ENCODE data around the gene ABCC4.
"Not testable (repeated sequence)": the region's sequence is repeated elsewhere in the genome, so short reads cannot be mapped to it uniquely, and the experiment has no call there.

Gene ABCC4

DNA sequence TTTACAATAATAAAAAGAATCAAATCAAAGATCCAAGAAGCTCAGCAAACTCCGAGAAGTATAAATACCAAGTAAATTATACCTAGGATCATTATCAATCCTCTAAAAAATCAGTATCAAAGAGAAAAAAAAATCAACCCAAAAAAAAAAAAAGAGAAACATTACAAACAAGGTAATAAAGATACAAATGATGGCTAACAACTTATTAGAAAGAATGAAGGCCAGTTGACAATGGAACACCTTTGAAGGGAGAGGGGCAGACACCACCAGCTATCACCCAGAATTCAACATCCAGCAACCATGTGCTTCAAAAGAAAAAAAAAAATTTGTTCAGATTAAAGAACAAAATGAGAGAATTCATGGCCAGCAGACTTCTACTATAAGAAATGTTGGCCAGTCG lies 77.2 kb downstream of the ABCC4 start:
- no peak for DNase-seq

DNA sequence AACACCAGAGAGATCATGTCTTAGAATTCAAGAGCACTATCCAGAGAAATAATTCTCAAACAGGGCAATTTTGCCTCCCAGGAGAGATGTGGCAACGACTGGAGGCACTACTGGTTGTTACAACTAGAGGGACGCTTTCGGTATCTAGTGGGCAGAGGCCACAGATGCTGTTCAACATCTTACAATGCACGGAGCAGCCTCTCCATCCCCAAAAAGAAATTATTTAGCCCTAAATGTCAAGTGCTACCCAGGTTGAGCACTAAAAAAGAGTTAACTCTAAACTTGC lies 78.6 kb downstream of the ABCC4 start:
- DNase-seq: no peak

DNA sequence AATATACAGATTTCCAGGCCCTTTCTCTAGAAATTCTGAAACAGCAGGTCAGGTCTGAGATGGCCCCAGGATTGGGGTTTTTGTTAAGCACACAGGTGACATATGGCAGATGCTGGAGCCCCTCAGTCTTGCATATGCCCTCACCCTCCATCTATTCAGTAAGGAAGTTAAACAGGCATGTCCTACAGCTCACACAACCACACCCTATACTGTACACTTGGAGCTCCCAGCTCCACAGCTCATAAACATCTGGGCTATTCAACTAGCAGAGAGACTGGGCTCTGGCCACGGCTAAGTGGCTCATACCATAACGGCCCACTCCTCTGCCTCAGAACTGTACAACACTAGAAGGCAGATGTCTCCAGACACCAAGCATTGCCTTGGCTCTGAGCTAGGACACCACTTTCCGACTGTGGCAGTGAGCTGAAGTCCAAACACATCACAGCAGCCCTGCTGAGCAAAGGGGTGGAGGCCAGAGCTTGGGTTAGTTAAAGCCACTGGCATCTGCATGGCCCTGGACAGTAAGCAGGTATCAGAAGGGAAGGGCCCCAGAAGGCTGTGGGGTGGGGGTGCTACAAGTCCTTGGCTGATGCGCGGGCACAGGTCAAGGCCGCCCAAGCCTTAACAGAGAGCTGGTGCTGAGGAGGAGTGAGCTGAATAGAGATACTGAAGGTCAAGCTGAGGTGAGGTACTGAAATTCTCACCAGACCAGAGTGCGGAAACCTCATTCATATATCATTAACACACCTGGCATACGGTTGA lies 79.1 kb downstream of the ABCC4 start:
- DNase-seq: no peak

DNA sequence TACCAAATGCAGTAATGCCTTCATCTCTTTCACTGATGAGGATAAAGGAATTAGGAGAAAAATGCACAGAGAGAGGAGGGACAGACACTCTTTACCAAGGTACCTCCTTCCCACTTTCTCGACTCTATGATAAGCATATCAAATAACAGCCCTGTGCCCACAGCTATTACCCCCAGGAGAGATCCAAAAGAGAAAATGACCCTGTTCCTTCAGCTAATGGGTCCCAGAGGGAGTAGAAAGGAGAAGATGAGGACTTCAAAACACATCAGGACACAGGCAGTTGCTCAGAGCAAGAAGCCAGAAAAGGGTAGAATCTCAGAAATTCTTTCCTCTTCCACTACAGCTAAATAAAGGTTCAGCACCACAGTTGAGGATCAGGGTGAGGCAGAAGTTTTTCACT lies 80.6 kb downstream of the ABCC4 start:
- no peak for DNase-seq

DNA sequence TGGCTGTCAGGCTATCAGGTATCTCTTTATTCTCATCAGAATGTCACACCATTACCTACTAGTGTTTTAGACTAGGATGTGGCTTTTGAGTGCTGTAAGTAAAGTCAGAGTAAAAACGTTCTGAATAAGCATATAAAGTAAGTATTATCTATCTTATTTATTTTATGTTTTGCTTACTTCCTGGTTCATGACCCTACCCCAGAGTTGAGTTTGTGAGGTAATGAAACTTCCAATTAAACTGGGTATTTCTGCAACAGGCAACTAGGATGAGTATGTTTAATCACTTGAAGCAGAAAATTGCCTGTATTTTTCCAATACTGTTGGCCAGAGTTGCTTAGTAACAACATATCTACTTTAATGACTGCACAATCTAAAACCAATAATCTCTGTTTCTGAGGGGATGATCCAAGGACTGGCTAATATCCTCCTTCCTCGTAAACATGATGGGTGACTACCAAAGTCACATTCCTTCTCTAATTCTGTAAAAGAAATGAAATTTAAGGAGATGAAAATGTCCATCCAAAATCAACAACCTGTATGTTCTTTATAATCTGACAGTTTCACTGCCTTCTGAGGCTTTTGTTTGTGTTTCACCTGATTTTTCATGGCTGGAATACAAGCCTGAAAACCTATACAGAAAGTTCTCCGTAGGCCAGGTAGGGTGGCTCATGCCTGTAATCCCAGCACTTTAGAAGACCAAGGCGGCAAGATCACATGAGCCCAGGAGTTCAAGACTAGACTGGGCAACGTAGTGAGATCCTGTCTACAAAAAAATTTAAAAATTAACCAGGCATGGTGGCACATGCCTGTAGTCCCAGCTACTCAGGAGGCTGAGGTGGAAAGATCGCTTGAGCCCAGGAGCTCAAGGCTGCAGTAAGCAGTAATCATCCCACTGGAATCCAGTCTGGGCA lies 83.1 kb downstream of the ABCC4 start:
- DNase-seq: no peak

DNA sequence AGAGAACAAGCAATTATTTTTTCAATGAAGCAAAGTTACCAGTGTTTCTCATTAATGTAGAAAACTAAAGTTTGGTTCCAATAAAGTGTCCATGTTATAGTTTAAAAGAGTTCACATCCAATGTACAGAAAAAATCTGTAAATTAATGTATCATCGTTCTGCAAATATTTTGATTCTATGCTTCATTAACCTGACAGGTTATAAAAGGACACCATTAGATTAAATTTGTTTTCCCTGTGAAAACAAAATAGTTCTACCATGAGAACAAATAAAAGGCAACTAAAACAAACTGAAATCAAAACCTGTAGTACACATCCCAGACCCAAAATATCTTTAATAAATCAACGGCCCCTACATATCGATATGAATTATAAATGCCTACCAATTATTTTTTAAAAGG lies 85.1 kb downstream of the ABCC4 start:
- no peak for DNase-seq

DNA sequence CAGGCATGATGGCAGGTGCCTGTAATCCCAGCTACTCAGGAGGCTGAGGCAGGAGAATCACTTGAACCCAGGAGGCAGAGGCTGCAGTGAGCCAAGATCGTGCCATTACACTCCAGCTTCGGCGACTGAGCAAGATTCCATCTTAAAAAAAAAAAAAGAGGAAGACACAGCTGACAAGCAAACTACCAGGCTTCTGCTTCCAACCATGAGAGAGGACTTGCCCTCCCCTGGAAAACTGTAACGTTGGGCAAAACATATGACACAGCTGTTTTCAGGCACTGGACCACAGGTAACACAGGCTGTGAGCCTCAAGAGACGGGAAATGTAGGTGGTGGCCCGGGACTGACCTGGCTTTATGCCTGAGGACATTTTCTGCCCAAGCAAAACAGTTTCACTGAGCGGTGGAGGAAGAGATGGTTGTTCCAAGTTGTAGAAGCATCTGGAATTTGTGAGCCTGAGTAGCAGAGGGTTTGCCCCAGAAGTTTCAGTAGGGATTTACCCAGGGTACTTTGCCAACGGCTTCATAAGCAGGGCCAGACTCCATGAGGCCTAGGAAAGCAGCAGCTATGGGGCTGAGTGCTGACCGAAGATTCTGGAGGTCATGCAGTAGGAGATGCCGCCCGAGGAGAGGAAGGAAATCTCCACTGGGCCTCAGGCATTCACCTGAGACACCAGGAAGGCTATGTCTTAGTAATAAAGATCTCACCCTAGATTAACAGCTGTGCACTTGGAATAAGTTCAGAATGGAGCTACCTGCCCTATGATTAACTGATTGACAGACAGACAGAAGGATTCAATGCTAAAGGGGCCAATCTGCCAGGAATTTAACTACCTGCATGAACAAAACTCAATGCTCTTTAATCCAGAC lies 88.0 kb downstream of the ABCC4 start:
- DNase-seq: no peak

DNA sequence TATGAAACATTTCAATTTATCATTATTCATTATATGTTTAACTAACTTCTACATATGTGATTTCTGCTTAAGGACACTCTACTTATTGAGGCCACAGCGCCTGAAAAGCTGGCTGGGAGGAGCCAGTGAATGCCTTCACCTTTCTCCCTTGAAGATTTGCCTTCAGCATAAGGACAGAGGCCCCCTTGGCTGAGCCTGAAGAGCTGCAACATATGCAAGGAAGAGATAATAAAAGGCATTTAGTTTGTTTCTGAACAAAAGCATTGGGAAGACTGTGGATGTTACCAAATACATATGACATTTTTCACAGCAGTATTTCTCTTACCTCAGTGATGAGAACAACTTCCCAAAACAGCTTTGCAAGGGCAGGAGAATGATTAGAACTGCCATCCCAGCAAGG lies 92.1 kb downstream of the ABCC4 start:
- DNase-seq: no peak

DNA sequence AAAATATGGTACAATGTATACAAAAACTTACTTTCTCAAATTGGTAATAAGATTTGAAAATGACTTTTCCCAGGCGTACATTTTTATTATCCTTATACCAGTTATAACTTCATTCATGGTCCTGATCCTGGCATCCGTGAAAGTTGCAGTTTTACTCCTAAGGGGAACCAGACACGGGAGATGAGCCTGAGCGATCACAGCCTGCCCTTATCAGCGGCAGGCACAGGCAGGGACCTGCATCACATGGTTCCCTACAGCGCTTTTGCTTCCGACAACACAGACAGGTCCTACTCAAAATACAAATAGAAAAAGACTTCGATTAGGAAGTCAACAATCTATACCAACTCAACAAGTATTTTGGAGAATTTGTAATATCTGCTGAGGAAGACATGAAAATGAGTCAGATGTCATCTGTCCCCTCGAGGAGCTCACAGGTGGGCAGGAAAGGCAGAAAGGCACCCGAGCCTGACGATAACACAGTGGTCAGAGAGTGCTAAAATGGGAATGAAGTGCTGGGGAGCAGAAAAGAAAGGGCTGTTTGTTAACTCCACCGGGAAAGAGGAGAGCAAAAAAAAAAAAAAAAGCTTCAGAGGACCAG lies 93.4 kb downstream of the ABCC4 start:
- no peak for DNase-seq

DNA sequence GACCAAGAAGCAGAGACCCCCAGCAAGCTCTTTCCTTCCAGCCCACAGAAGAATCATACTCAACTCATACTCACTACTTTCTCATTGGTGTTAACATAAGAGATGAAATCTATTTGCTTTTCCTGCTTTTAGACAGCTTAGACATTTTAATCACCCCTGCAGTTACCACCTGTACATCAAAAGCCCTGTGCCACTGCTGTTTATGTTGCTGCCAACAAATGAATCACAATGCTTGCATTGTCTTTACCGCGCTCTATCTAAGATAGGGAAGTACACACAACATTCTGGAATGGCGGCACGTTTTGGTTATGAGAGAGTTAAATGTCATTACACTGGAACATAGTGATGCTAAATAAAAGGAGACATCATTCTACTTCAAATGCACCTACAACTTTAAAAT lies 95.1 kb downstream of the ABCC4 start:
- no peak for DNase-seq

DNA sequence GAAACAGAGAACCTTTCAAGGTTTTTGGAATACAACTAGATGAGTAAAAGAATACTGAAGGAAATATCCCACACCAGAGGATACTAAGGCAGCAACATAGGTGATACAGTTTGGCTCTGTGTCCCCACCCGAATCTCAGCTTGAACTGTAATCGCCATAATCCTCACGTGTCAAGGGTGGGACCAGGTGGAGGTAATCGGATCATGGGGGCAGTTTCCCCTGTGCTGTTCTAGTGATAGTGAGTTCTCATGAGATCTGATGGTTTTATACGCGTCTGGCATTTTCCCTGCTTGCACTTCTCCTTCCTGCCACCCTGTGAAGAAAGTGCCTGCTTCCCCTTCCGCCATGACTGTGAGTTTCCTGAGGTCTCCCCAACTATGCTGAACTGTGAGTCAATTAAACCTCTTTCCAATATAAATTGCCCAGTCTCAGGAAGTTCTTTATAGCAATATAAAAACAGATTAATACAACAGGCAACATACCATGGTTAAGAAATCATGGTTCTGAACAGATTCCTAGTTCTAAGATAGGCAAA lies 97.0 kb downstream of the ABCC4 start:
- no peak for DNase-seq

DNA sequence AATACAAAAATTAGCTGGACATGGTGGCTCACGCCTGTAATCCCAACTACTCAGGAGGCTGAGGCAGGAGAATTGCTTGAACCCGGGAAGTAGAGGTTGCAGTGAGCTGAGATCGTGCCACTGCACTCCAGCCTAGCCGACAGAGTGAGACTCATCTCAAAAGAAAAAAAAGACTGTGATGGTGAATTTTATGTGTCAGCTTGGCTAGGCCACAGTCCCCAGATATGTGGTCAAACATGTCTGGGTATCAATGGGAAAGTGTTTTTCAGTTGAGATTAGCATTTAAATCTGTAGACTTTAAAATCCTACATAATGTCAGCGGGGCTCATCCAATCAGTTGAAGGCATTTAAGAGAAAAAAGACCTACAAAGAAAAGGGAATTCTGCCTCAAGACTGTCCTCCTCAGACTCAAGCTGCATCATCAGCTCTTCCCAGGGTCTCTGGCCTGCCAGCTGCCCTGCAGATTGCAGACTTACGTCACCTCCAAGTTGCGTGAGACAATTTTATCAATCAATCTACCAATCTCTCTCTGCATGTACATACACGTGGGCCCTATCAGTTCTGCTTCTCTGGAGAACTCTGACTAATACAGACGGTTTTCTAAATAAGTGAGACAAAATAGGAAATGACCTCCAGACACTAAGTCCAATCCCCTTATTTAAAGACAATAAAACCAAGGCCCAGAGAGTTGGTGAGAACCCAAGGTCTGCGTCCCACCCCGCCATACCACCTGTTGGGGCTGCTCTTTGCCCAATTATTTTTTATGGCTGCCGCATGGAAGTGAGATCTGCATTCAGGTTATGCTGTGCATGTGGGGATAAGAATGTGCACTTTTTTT lies 99.2 kb downstream of the ABCC4 start:
- no peak for DNase-seq

DNA sequence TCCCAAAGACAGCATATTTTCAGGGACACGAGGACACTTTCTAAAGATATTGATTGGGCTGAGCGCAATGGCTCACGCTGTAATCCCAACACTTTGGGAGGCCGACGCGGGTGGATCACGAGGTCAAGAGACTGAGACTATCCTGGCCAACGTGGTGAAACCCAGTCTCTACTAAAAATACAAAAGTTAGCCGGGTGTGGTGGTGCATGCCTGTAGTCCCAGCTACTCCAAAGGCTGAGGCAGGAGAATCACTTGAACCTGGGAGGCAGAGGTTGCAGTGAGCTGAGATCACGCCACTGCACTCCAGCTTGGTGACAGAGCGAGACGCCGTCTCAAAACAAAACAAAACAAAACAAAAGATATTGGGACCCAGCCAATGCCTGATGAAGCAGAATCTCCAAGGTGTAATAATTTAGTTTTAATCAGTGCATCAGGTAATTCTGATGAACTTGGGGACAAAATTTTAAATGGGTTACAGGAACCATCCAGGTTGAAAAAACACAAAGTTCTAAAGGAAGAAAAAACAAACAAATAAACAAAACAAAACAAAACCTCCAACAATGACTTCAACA lies 100.8 kb downstream of the ABCC4 start:
- DNase-seq: not testable (repeated sequence)

DNA sequence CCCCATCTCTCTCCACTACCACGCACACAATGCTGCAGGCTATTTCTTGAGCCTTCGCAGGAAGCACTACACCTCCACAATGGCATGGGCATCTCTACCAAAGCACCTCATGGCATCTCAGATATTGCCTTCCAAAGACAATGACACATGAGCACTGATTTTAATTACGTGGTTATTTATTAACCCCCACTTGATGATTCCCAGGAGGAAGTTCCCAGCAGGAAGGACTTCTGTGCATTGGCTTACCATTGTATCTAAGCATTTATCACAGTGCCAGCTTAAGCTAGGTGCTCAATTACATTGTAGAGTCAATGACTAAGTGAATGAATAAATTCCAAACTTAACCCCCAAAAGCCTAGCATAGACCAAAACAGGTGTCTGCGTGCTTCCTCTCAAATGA lies 101.4 kb downstream of the ABCC4 start:
- no peak for DNase-seq

DNA sequence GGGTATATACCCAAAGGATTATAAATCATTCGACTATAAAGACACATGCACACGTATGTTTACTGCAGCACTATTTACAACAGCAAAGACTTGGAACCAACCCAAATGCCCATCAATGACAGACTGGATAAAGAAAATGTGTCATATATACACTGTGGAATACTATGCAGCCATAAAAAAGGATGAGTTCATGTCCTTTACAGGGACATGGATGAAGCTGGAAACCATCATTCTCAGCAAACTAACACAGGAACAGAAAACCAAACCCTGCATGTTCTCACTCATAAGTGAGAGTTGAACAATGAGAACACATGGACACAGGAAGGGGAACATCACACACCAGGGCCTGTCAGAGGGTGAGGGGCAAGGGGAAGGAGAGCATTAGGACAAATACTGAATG lies 102.6 kb downstream of the ABCC4 start:
- DNase-seq: not testable (repeated sequence)

DNA sequence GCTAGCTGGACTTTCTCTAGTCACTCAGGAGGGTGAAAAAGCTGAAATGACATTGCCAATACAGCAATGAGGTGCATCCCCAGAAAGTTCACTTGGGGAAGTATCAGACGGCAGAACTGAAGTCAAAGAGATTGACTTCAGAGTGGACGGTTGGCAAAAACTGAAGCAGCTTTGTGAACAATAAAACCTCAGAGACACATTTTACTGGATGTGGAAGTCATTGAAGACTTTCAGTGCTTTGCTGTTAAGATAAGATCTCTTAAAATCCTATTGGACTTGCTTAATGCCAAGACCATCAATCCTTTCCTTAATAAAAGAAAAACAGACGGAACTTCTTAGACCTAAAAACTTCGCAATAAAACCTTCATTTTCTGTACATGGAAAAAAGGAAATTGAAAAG lies 103.7 kb downstream of the ABCC4 start:
- DNase-seq: no peak

DNA sequence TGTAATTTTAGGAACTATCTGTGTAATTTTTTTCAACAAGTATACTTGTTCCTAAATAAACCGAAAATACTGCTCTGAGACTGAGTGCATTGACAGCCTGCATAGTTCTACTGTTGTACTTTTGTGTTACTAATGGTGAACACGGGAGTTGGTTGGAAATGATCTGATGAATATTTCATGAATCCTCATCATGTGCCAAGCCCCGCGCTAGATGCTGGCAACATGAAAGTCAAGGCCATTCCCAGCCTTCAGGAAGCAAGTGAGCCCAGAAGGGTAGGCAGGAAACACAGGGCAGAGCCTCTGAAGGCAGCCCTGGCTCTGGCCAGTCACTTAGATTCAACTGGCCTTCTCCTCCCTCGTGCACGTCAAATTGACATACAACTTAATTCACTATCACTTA lies 106.1 kb downstream of the ABCC4 start:
- no peak for DNase-seq

DNA sequence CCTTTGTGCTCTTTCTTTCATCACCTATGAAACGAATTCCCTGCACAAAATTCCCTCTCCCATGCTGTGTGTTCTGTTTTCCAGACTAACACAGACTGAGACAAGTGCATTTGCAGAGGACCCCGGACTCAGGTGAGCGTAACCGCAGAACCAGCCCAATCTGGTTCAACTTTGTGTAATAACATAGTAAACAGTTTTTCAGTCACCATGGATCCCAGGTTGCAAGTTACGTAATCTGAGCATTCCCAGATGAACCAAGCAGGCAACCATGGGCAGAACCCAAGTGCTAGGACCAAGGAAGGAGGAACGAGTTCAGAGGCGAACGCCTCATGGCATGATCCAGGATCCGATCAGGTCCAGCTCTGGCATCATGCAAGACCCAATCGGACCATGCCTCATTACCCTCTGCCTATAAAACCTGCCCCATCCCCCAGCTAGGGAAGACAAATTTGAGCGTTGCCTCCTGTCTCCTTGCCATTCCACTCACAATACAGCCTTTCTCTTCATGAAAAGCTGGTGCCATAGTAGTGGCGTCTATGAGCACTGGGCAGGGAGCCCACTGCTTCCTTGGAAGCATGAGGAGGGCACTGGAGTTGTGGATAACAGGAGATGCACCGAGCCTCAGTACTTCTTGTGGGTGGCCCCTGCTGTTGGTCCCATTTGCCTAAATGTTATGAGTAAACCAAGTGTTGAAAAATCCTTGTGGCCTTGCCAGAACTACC lies 107.6 kb downstream of the ABCC4 start:
- DNase-seq: no peak

DNA sequence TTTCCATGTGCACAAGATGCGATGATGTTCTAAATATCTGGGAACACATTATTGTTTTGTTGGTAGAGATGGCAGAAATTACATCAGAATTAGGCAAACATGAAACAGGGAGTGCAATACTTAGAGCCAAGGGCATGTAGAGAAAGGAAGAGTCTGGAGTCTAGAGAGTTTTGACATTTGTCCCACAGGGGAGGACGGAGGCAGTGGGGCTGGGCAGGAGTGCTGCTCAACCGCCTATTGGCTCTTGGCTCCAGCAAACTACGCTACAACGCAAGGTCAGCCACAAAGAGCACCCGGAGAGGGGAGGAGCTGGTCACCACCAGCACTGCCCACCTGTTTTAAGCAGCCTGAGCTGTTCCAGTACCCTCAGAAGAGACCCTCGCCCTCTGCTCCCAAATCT lies 108.3 kb downstream of the ABCC4 start:
- DNase-seq: no peak

DNA sequence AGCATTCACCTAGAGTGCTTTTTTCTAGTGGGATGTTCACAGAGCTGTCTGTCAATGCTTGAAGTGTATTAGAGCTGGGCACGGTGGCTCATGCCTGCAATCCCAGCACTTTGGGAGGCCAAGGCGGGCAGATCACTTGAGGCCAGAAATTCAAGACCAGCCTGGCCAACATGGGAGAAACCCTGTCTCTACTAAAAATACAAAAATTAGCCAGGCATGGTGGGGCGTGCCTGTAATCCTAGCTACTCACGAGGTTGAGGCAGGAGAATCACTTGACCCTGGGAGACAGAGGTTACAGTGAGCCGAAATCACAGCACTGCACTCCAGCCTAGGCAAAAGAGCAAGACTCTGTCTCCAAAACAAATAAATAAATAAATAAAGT lies 108.7 kb downstream of the ABCC4 start:
- not testable (repeated sequence) for DNase-seq

Data from NCI-H446 treated with DMSO at 0.1 percent for 48 hours (cell line).